DMS79 treated with DMSO at 0.1 percent for 48 hours (cell line): ENCODE measurements around the gene ZNF248.
"Not testable (repeated sequence)": the region's sequence is repeated elsewhere in the genome, so short reads cannot be mapped to it uniquely, and the experiment has no call there.

Source experiments
- DNase-seq: peaks from one replicate; lab custom pipeline; 2025; lab: John Stamatoyannopoulos, UW

Gene ZNF248

DNA sequence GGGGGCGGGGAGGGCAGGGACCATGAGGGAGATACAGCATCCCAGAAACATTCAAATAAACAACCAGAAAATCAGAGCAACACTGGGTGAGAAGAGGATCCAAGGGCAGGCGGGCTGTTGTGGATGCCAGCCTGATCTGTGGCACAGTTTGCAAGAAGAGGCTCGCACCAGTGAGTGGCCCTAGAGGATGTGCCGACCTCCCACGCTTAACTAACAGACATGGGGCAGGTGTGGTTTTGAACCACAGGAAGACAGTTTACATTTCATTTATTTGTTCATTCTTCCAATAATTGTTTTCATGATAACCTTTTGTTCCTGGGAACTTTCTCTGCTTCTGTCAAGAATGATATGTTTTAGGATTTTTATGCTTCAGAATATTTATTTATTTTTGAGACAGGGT lies 115.6 kb downstream of the ZNF248 start:
- no peak for DNase-seq

DNA sequence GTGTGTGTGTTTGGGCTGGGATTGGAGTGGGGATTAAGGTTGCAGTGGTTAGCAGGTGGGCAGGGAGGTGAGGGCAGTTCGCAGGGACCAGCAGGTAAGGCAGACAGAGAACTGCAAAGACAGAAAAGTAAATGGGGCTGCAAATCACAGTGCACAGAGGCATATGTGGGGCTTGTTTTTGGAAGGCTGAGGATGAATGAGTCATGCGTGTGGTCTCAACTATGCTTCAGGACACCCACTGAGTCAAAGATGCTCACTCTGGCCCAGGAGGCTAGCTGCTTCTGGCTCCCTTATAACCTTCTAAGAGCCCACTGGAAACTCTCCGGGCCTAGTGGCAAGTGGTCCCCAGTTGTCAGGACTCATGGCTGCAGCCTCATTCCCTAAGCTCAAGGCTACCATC lies 118.2 kb downstream of the ZNF248 start:
- no peak for DNase-seq

DNA sequence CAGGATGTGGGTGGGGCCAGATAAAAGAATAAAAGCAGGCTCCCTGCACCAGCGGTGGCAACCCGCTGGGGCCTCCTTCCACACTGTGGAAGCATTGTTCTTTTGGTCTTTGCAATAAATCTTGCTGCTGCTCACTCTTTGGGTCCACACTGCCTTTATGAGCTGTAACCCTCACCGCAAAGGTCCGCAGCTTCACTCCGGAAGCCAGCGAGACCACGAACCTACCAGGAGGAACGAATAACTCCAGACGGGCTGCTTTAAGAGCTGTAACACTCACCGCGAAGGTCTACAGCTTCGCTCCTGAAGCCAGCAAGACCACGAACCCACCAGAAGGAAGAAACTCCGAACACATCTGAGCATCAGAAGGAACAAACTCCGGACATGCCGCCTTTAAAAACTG lies 119.2 kb downstream of the ZNF248 start:
- DNase-seq, result not testable (repeated sequence)

DNA sequence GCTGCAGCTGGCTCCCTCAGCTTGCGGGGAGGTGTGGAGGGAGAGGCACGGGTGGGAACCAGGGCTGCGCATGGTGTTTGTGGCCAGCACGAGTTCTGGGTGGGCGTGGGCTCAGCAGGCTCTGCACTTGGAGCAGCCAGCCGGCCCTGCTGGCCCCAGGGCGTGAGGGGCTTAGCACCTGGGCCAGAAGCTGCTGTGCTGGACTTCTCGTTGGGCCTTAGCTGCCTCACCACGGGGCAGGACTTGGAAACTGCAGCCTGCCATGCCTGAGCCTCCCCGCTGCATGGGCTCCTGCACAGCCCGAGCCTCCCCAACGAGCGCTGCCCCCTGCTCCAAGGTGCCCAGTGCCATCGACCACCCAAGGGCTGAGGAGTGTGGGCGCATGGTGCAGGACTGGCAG lies 120.1 kb downstream of the ZNF248 start:
- no peak for DNase-seq

DNA sequence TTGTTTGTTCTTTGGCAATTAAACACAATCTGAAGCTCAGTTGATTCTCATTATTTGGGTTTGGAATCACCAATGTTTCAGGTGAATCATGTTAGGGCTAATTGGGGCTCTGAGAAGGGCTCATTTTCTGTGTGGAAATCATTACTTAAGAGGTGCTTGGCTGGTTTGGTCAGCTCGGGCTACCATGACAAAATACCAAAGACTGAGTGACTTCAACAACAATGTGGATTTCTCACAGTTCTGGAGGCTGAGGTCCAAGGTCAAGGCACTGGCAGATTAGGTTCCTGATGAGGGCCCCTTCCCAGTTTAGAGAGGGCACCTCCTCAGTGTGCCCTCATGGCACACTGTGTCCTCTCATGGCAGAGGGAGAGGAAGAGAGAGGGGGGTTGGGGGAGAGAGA lies 121.3 kb downstream of the ZNF248 start:
- DNase-seq, result no peak

DNA sequence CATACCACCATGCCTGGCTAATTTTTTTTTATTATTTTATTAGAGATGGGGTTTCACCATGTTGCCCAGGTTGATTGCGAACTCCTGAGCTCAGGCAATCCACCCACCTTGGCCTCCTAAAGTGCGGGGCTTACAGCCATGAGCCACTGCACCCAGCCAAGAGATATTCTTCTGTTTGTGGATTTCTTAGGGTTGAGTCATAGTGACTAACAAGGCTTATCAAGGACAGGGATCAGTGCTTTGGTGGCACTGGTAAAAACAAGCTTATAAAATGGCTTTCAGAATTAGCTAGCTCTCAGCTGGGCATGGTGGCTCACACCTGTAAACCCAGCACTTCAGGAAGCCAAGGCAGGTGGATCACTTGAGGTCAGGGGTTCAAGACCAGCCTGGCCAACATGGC lies 122.4 kb downstream of the ZNF248 start:
- DNase-seq, result no peak
